Uterus (tissue), 4 donors: Measurements from ENCODE around the gene AQP9. TPM values are rescaled to one million over a fixed set of nuclear protein-coding genes. Genes with fewer than 3 reads are reported as not detected.

Source experiments
- DNase-seq, 2 donors: peaks; one replicate each; pipeline ENCODE4 v3.0.0-alpha.2; 2019 to 2020
- H3K27ac ChIP-seq, 2 donors: fragments of 200-600 bp; sonication (generic); 1 replicate in 1 of 2; 2 replicates in 1 of 2; pipeline ENCODE4 v1.5.1; 2016 to 2018
- H3K27me3 ChIP-seq, 2 donors: fragments of 200-600 bp; sonication (generic); one replicate each; pipeline ENCODE4 v1.5.1; 2018 to 2019; ENCODE audit warnings: control low read depth in 1 of 2
- H3K36me3 ChIP-seq, 2 donors: fragments of 200-600 bp; sonication (generic); one replicate each; pipeline ENCODE4 v1.5.1; 2019; ENCODE audit warnings: control low read depth in 1 of 2
- H3K4me1 ChIP-seq, 2 donors: fragments of 200-600 bp; sonication (generic); one replicate each; pipeline ENCODE4 v1.5.1; 2018 to 2019; ENCODE audit warnings: control low read depth in 1 of 2
- H3K4me3 ChIP-seq, 2 donors: fragments of 200-600 bp; sonication (generic); 1 replicate in 1 of 2; 2 replicates in 1 of 2; pipeline ENCODE4 v1.5.1; 2018 to 2019; ENCODE audit warnings: mild to moderate bottlenecking in 1 of 2
- H3K9me3 ChIP-seq, 2 donors: fragments of 200-600 bp; sonication (generic); one replicate each; pipeline ENCODE4 v1.5.1; 2019; ENCODE audit warnings: control low read depth in 1 of 2
- CTCF ChIP-seq, 4 experiments: fragments of 200-600 bp in 2 of 4; fragments of 450-650 bp in 2 of 4; sonication (generic) in 2 of 4; IDR thresholded peaks; one replicate each; pipeline ENCODE4 v1.5.1; 2016 to 2019; ENCODE audit warnings: antibody characterized with exemption in 4 of 4, mild to moderate bottlenecking in 2 of 4, moderate library complexity in 1 of 4
- POLR2A ChIP-seq, 2 donors: fragments of 450-650 bp; IDR thresholded peaks; one replicate each; pipeline ENCODE4 v1.6.1; 2016; ENCODE audit warnings: antibody characterized with exemption in 2 of 2, mild to moderate bottlenecking in 1 of 2, moderate library complexity in 1 of 2
- intact Hi-C: fragments of 100-400 bp; cut with DNase I; formaldehyde crosslinking; loops from one replicate; pipeline ENCODE4 v1.15.1; 2023; ENCODE audit warnings: low total_unique reads
- total RNA-seq, 4 donors: library from RNA; depleted of rRNA in 3 of 4; stranded (reverse); fragments of >200 nt in 3 of 4; gene quantifications; one replicate each; pipeline versions ENCODE4 v1.1.0 to v1.2.4, GENCODE V29; 2014 to 2023
- donor health status: DM: yes; HTN: yes; CAD: no.

AQP9 gene
- total RNA-seq: 1 to 10 TPM in 1 of 4 donors, under 1 TPM in 3; 0.51 to 1.5 (median 0.64) TPM

- TF ChIP-seq CTCF (IDR thresholded peaks at IDR 0.05): no peak
- TF ChIP-seq POLR2A (IDR thresholded peaks at IDR 0.05): no peak
- H3K36me3 ChIP-seq: no peaks in the 10 kb centered on the region
- no peaks in the 10 kb centered on the region for H3K9me3 ChIP-seq
- no peak within 1 kb of the TSS for H3K27ac ChIP-seq
- H3K4me1 ChIP-seq: no peaks in the 10 kb centered on the region
- H3K4me3 ChIP-seq: no peak within 1 kb of the TSS
- no peaks in the 10 kb centered on the region for H3K27me3 ChIP-seq
- DNase-seq: no peak
- intact Hi-C loops: no loop called here
Measured at GRCh38 chr15:58138106-58138505, at the start of gene AQP9. Gene AQP9 (plus strand): TSS chr15:58138381. CDS start chr15:58138566, 185 bp downstream.

- Histone ChIP-seq H3K9me3 (no peaks in the 10 kb centered on the region), H3K36me3 (no peaks in the 10 kb centered on the region), H3K27ac (no peak overlapping the region), H3K27me3 (no peaks in the 10 kb centered on the region), H3K4me1 (no peaks in the 10 kb centered on the region), H3K4me3 (no peak overlapping the region)
- intact Hi-C loops: no loop called here
- DNase-seq: no peak
- TF ChIP-seq POLR2A (IDR thresholded peaks at IDR 0.05): no peak
- no peak for TF ChIP-seq CTCF (IDR thresholded peaks at IDR 0.05)
Measured at GRCh38 chr15:58095415-58095814, 42.8 kb upstream of the AQP9 start.

GRCh38 chr15:58096529-58097084 lies 41.6 kb upstream of the AQP9 start:
- Histone ChIP-seq H3K9me3 (no peaks in the 10 kb centered on the region), H3K27me3 (no peaks in the 10 kb centered on the region), H3K4me3 (no peak overlapping the region), H3K36me3 (no peaks in the 10 kb centered on the region), H3K4me1 (no peaks in the 10 kb centered on the region), H3K27ac (no peak overlapping the region)
- no peak for DNase-seq
- TF ChIP-seq POLR2A (IDR thresholded peaks at IDR 0.05) (no peak), CTCF (IDR thresholded peaks at IDR 0.05) (no peak)
- intact Hi-C loops: no loop called here

- Histone ChIP-seq H3K27ac (no peak overlapping the region), H3K9me3 (no peaks in the 10 kb centered on the region), H3K36me3 (no peaks in the 10 kb centered on the region), H3K4me3 (no peak overlapping the region), H3K4me1 (no peaks in the 10 kb centered on the region), H3K27me3 (no peaks in the 10 kb centered on the region)
- intact Hi-C loops: no loop called here
- no peak for DNase-seq
- no peak for TF ChIP-seq CTCF (IDR thresholded peaks at IDR 0.05)
- no peak for TF ChIP-seq POLR2A (IDR thresholded peaks at IDR 0.05)
Measured at GRCh38 chr15:58103482-58103881, 34.7 kb upstream of the AQP9 start.

- Histone ChIP-seq H3K4me3 (no peak overlapping the region), H3K4me1 (no peaks in the 10 kb centered on the region), H3K36me3 (no peaks in the 10 kb centered on the region), H3K9me3 (no peaks in the 10 kb centered on the region), H3K27ac (no peak overlapping the region), H3K27me3 (no peaks in the 10 kb centered on the region)
- intact Hi-C loops: no loop called here
- DNase-seq: no peak
- TF ChIP-seq POLR2A (IDR thresholded peaks at IDR 0.05) (no peak), CTCF (IDR thresholded peaks at IDR 0.05) (no peak)
Measured at GRCh38 chr15:58108117-58108516, 30.1 kb upstream of the AQP9 start.
